HPDE6-E6E7 (cell line): ENCODE measurements around the gene CSRP1.
"Not testable (repeated sequence)": the region's sequence is repeated elsewhere in the genome, so short reads cannot be mapped to it uniquely, and the experiment has no call there.

Experiments
- DNase-seq: peaks from one replicate; pipeline ENCODE4 v3.0.0; 2011; ENCODE audit warnings: missing footprints; ENCODE audit errors: extremely low spot score

The CSRP1 gene

DNA sequence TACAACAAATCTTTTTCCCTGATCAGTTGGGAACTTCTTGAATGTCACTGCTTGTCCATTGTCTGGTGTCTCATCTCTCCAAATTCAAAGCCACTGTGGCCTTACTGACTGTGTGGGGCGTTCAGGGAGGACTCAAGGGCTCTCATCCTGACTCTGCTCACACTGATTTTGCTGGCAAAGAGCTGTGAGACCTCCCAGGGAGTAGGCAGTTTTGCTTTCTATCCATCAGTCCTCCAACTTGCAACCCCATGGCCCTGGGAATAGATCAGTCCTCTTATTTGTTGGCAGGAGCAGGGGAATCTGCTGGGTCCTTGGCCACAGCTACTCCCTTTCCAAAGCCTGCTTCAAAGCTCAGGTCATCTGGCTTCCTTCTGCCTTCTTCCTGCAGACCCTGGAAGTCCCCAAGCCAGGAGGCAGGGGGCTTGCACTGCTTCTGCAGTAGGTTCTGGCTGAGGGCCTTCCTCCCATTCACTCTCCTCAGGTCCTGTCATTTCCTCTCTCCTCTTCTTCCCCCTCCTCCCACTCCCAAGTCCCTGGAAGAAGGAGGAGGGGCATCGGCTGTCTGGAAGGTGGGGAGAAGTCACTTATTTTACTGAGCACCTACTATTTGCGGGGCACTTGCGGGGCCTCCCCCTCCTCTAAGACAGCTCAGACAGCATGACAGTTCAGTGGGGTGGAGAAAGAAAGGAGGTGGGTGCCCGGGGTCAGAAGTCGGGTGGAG lies 31.1 kb upstream of the CSRP1 start:
- DNase-seq, result no peak

- no peak for DNase-seq
Measured at GRCh38 chr1:201537467-201537866, 30.5 kb upstream of the CSRP1 start.

DNA sequence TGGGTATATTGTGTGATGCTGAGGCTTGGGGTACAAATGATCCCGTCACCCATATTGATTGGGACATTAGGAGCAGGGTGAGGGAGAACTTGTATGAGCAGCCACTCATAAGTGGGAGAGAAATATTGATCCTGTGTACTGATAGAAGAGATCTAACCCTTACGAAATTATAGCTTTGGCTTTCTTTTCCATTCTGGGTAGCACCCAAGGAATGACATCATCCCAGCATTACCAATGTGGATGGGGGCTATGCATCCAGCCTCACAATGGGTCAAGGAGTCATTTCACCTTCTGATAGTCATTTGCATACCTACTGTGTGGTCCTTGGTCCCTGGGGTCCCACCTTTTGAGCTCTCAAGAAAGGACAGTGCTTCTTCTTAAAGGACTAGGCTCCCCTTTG lies 30.1 kb upstream of the CSRP1 start:
- no peak for DNase-seq

GRCh38 chr1:201536558-201536957 lies 29.6 kb upstream of the CSRP1 start:
- DNase-seq, result no peak

DNA sequence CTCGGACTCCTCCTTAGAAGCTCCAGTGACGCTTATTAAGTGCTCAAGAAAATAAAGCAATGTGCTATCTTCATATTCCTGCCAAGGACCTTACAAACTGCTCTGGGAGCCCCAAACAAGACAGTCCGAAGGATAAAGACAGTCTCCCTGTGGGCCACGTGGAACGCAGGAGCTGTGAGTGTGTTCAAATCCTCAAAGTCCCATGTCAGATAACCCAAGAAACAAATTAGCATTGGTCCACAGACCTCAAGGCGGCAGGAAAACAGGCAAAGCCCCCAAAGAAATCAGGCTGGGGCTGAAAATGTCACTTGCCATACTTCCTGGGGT lies 29.0 kb upstream of the CSRP1 start:
- no peak for DNase-seq

GRCh38 chr1:201535046-201535918 lies 28.4 kb upstream of the CSRP1 start:
- DNase-seq, result no peak

GRCh38 chr1:201533836-201534235 lies 26.9 kb upstream of the CSRP1 start:
- DNase-seq, result no peak

GRCh38 chr1:201531551-201532425 lies 24.9 kb upstream of the CSRP1 start:
- no peak for DNase-seq

DNA sequence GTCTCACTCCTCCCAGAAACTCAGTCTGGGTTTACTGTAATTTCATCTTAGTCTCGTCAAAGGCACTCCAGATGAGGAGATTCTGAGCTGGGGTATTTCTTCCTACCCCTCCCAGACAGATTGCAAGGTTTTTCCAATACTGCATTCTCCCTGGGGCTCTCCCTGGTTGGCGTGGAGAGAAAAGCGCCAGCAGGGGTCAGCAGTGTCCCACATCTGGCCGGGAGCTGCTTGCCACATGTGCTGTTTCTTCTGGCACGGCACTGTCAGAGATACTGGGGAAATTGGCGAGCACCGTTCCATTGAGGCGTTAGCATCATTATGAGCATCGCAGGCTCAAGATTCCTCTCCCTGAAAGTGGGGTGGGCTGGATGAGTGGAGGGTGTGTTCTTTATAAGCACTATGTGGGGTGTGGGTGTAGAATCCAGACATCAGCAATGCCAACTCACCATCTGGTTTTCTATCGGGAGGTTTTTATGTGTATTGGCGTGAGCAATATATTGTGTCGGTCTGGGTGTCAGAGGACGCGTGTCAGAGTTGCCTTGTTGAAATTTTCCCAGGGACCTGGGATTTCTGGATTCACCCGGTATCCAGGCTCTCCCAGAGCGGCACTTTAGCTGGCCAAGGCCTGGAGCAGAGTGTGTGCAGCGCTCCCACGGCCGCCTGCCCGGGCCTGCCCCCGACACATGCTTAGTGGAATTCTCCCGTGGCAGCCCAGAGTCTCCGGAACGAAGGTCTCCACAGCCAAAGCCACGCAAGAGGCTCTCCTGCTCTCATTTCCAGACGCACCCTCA lies 24.0 kb upstream of the CSRP1 start:
- peak; percentile 79 for DNase-seq

DNA sequence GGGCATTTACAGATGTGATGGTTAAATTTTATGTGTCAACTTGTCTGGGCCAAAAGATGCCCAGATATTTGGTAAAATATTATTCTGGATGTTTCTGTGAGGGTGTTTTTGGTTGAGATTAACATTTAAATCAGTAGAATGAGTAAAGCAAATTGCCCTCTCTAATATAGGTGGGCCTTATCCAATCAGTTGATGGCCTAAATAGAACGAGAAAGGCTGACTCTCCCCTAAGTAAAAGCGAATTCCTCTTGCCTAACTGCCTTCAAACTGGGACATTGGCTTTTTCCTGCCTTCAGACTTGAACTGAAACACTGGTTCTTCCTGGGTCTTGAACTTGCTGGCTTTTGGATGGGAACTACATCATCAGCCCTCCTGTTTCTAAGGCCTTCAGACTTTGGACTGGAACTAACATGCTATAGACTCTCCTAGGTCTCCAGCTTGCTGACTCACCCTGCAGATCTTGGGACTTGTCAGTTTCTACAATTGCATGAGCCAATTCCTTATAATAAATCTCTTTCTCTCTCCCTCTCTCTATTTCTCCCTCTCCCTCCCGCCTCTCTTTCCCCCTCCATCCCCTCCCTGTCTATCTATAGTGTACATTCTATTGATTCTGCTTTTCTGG lies 21.8 kb upstream of the CSRP1 start:
- no peak for DNase-seq

GRCh38 chr1:201527879-201528278 lies 21.0 kb upstream of the CSRP1 start:
- DNase-seq, result no peak

GRCh38 chr1:201525193-201525778 lies 18.4 kb upstream of the CSRP1 start:
- no peak for DNase-seq

GRCh38 chr1:201520046-201520575 lies 13.2 kb upstream of the CSRP1 start:
- DNase-seq, result not testable (repeated sequence)

- no peak for DNase-seq
Measured at GRCh38 chr1:201518071-201518470, 11.1 kb upstream of the CSRP1 start.

DNA sequence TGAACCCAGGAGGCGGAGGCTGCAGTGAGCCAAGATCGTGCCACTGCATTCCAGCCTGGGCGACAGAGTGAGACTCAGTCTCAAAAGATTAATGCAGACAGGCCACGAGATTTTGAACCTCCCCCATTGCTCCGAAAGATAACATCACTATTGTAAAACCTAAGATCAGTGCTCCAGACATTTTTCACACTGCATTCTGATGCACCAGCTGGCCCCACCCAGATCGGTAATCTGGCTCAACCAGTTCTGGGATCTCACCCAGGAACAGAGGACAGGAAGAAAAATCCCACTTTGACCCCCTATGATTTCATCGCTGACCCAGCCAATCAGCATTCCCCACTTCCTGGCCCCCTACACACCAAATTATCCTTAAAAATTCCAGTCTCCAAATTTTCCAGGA lies 10.7 kb upstream of the CSRP1 start:
- DNase-seq, result no peak

GRCh38 chr1:201516511-201517127 lies 9.7 kb upstream of the CSRP1 start:
- DNase-seq, result no peak

DNA sequence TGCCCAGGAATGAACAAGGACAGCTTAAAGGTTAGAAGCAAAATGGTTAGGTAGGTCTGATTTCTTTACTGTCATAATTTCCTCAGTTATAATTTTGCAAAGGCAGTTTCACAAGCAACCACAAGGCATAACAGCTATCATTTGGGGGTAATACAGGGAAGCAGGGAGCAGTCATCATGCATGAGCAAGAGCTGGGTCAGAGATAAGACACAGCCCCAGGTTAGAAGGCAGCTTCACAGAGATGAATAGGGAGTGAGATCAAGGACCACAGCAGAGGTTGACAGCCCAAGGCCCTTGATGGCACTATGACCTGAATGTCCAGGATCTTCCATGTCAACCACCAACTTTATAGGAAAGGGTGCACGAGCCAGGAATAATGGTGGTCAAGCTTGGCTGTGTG lies 9.0 kb upstream of the CSRP1 start:
- DNase-seq, result no peak

DNA sequence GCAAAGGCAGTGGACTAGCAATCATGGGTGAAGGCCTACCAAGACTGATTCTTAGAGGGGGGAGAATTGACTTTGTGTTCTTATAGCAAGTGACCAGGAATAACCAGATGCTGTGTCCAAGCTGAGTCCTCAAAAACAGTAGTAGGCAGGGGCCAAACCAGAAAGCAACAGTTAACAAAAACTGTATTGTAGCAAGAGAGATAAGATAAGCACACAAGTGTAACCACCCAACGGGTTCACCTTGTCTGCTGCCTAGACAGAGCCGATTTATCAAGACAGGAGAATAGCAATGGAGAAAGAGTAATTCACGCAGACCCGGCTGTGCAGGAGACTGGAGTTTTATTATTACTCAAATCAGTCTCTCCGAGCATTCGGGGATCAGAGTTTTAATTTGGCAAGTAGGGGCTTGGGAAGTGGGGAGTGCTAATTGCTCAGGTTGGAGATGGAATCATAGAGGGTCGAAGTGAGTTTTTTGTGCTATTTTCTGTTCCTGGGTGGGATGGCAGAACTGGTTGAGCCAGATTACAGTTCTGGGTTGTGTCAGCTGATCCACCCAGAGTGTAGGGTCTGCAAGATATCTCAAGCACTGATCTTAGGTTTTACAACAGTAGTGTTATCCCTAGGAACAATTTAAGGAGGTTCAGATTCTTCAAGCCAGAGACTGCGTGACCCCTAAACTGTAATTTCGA lies 8.3 kb upstream of the CSRP1 start:
- no peak for DNase-seq

DNA sequence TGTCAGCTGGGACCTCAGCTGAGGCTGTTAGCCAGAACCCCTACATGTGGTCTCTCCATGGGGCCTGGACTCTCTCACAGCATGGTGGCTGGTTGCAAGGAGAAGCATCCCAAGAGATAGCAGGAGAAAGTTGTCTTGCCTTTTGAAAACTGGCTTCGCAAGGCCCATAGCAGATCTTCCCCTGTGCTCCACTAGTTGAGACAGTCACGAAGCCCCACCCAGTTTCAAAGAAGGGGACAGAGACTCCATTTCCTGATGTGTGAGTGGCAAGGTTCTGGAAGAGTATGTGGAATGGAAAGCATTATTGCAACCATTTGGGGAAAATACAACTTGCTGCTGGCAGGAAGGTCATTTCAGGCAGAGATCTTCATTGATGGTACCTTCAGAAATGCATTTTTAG lies 7.5 kb upstream of the CSRP1 start:
- no peak for DNase-seq
